ENCODE data around the gene RTEL1. TPM values are rescaled to one million over a fixed set of nuclear protein-coding genes. Genes with fewer than 3 reads are reported as not detected.

RTEL1 gene
- total and polyA plus RNA-seq, 2 donors (not counting 1 experiment from before 2014, with no cell fraction given), result 4.7 to 12.4 TPM

- H3K36me3 ChIP-seq (ENCODE audit: control insufficient read depth, insufficient read depth, low read length), result no peaks in the 10 kb centered on the region
- no peaks in the 10 kb centered on the region for H3K27me3 ChIP-seq (ENCODE audit: control insufficient read depth, insufficient read depth, low read length)
- TF ChIP-seq EZH2 (IDR thresholded peaks at IDR 0.05; ENCODE audit: low read length, missing control alignments) (no peak), CTCF (conservative IDR thresholded peaks at IDR 0.05 in 1 of 2, IDR thresholded peaks at IDR 0.05 in 1 of 2; ENCODE audit: low read depth in 1 of 2, low read length in 2 of 2) (peak in 1 of 2 donors; percentile 18)
- H3K4me1 ChIP-seq (ENCODE audit: control insufficient read depth, extremely low read depth, insufficient read depth, low read length), result no peaks in the 10 kb centered on the region
- H4K20me1 ChIP-seq (ENCODE audit: control insufficient read depth, extremely low read depth, insufficient read depth, low read length), result no peaks in the 10 kb centered on the region
- no peak overlapping the region for H3K27ac ChIP-seq (ENCODE audit: insufficient read depth, low read length)
- H3K79me2 ChIP-seq (ENCODE audit: control insufficient read depth, insufficient read depth, low read length), result no peaks in the 10 kb centered on the region
- peak overlapping the region; percentile 78 for H3K4me2 ChIP-seq (ENCODE audit: extremely low read depth, insufficient read depth, low read length)
- H3K9me3 ChIP-seq (ENCODE audit: control insufficient read depth, insufficient read depth, low read depth, low read length), result no peaks in the 10 kb centered on the region
- H3K9ac ChIP-seq (ENCODE audit: insufficient read depth, low read length), result no peak overlapping the region
- peak overlapping the region in 3 of 4 experiments; percentile 10 to 52 (median 29) for H3K4me3 ChIP-seq (replicated peaks in 1 of 4; ENCODE audit: control extremely low read depth in 1 of 4, insufficient read depth in 1 of 4, low read depth in 3 of 4, low read length in 4 of 4)
- H2AFZ ChIP-seq (ENCODE audit: low read length), result peak overlapping the region; percentile 41
- DNase-seq (ENCODE audit: low read depth in 2 of 2), result peak; percentile 68 to 78
These were observed 16.2 kb upstream of the RTEL1 start for GRCh38 chr20:63641792-63642523.

GRCh38 chr20:63642527-63643247 lies 15.4 kb upstream of the RTEL1 start:
- Histone ChIP-seq H3K4me2 (ENCODE audit: extremely low read depth, insufficient read depth, low read length) (no peak overlapping the region), H2AFZ (ENCODE audit: low read length) (no peak overlapping the region), H3K4me1 (ENCODE audit: control insufficient read depth, extremely low read depth, insufficient read depth, low read length) (no peaks in the 10 kb centered on the region), H3K4me3 (replicated peaks in 1 of 4; ENCODE audit: control extremely low read depth in 1 of 4, insufficient read depth in 1 of 4, low read depth in 3 of 4, low read length in 4 of 4) (no peak overlapping the region), H3K27ac (ENCODE audit: insufficient read depth, low read length) (no peak overlapping the region), H3K9ac (ENCODE audit: insufficient read depth, low read length) (no peak overlapping the region), H4K20me1 (ENCODE audit: control insufficient read depth, extremely low read depth, insufficient read depth, low read length) (no peaks in the 10 kb centered on the region), H3K79me2 (ENCODE audit: control insufficient read depth, insufficient read depth, low read length) (no peaks in the 10 kb centered on the region), H3K9me3 (ENCODE audit: control insufficient read depth, insufficient read depth, low read depth, low read length) (no peaks in the 10 kb centered on the region), H3K27me3 (ENCODE audit: control insufficient read depth, insufficient read depth, low read length) (no peaks in the 10 kb centered on the region), H3K36me3 (ENCODE audit: control insufficient read depth, insufficient read depth, low read length) (no peaks in the 10 kb centered on the region)
- TF ChIP-seq EZH2 (IDR thresholded peaks at IDR 0.05; ENCODE audit: low read length, missing control alignments), result no peak
- TF ChIP-seq CTCF (conservative IDR thresholded peaks at IDR 0.05 in 1 of 2, IDR thresholded peaks at IDR 0.05 in 1 of 2; ENCODE audit: low read depth in 1 of 2, low read length in 2 of 2), result no peak
- no peak for DNase-seq (ENCODE audit: low read depth in 2 of 2)

- Histone ChIP-seq H3K36me3 (ENCODE audit: control insufficient read depth, insufficient read depth, low read length) (no peaks in the 10 kb centered on the region), H4K20me1 (ENCODE audit: control insufficient read depth, extremely low read depth, insufficient read depth, low read length) (no peaks in the 10 kb centered on the region), H3K27ac (ENCODE audit: insufficient read depth, low read length) (no peak overlapping the region), H3K4me2 (ENCODE audit: extremely low read depth, insufficient read depth, low read length) (no peak overlapping the region), H3K9me3 (ENCODE audit: control insufficient read depth, insufficient read depth, low read depth, low read length) (no peaks in the 10 kb centered on the region), H3K27me3 (ENCODE audit: control insufficient read depth, insufficient read depth, low read length) (no peaks in the 10 kb centered on the region), H2AFZ (ENCODE audit: low read length) (no peak overlapping the region), H3K4me3 (replicated peaks in 1 of 4; ENCODE audit: control extremely low read depth in 1 of 4, insufficient read depth in 1 of 4, low read depth in 3 of 4, low read length in 4 of 4) (no peak overlapping the region), H3K9ac (ENCODE audit: insufficient read depth, low read length) (no peak overlapping the region), H3K79me2 (ENCODE audit: control insufficient read depth, insufficient read depth, low read length) (no peaks in the 10 kb centered on the region), H3K4me1 (ENCODE audit: control insufficient read depth, extremely low read depth, insufficient read depth, low read length) (no peaks in the 10 kb centered on the region)
- no peak for DNase-seq (ENCODE audit: low read depth in 2 of 2)
- TF ChIP-seq CTCF (conservative IDR thresholded peaks at IDR 0.05 in 1 of 2, IDR thresholded peaks at IDR 0.05 in 1 of 2; ENCODE audit: low read depth in 1 of 2, low read length in 2 of 2) (no peak), EZH2 (IDR thresholded peaks at IDR 0.05; ENCODE audit: low read length, missing control alignments) (no peak)
These were observed 14.6 kb upstream of the RTEL1 start for GRCh38 chr20:63643499-63643898.

Measured in fibroblast of lung (primary cell).